HG03521 (cell line): ENCODE data around the gene ECHS1.
A peak's percentile ranks its signal among the peaks of the same experiment; 100 is the strongest.
"Not testable (repeated sequence)": the region's sequence is repeated elsewhere in the genome, so short reads cannot be mapped to it uniquely, and the experiment has no call there.

Experiments used
- ATAC-seq: cut with Tn5 transposase; IDR thresholded peaks from one replicate; pipeline ENCODE4 v1.9.1; 2021; ENCODE audit warnings: mild to moderate bottlenecking, moderate library complexity; ENCODE audit not compliant: unreplicated experiment

Gene ECHS1

DNA sequence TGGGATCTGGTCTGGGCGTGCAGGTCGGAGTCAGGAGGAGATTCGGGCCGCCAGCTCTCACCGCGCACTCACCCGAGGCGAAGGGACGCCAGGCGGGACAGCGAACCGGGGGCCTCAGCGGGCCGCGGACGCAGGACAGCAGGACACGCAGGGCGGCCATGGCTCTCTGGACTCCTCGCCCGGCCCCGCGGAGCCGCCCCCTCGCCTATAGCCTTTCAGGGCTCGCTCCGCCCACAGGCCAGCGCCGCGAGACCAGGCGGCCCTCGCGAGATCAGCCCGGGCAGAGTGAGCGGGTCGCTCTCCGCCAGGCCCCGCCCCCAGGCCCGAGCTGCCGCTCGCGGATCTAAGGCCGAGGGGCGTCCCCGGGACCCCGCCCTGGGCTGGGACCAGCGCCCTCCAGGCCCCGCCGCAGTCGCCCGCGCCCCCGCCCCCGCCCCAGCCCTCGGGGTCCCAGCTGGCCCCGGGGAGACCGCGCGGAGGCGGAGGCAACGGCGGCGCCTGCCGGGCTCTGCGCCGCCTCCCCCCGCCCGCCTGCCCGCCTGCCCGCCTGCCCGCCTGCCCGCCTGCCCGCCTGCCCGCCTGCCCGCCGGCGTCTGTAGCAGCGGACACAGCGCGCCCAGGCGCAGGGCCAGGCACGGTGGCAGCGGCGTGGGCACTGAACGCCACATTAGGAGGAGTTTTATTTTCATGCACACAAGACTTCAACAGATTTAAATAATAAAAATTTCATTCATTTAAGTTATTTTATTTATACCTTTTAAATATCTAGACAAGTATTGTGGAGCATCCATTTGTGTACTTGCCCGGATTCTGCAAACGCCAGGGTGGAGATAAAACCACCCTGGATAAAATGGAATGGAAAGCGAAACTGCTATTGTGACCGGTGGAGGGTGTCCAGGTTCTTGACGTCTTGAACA lies at the start of gene ECHS1:
Gene ECHS1, minus strand, starts transcription at position 181 of the 917 bp plus-strand sequence. Its CDS starts 21 bp downstream, at position 160.
- ATAC-seq: peak; percentile 93

DNA sequence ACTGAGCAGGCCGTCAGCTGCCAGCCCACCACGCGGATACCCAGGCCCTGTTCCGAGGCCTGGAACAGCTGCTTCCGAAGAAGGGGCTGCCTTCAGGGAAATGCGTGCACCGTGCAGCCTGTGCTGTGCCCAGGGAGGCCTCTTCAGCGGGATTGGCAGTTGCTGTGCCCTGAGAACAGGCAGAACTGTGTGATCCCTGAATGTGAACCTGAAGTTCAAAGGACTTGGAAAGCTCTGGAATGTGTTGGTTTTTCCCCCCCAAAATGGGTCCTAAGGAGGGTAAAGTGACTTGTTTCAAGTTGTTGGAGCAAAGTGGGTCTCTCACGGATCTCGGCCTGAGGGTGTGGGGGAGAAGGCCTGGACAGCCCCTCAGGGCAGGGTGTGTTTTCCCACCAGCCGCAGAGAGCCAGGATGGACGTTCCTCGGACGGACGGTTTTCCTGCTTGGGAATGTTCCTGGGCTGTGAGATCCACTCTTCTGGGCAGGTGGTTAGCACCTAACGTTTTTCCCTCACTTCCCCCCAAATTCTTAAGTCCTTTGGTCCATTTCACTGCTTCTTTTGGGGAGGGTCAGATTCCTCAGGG lies 49.2 kb upstream of the ECHS1 start:
- no peak for ATAC-seq

GRCh38 chr10:133421336-133422222 lies 48.4 kb upstream of the ECHS1 start:
- ATAC-seq: no peak

DNA sequence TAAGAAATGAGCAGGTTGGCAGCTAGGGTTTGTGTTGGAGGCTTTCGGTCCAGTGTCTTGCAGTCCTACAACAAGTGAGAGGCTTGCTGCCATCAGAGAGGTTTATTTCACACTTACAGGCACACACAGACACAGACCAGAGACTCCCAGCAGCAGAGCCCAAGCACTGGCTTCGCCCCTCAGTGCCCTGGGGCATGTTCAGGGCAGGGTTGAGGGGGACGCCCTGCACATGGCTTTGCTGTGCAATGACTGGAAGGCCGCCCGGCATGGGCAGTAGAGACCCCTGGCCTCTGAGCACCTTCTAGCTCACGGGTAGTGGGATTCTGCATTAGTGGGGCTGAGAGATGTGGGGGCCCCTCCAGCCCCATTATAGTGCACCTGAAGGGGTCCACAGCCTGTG lies 47.4 kb upstream of the ECHS1 start:
- no peak for ATAC-seq

DNA sequence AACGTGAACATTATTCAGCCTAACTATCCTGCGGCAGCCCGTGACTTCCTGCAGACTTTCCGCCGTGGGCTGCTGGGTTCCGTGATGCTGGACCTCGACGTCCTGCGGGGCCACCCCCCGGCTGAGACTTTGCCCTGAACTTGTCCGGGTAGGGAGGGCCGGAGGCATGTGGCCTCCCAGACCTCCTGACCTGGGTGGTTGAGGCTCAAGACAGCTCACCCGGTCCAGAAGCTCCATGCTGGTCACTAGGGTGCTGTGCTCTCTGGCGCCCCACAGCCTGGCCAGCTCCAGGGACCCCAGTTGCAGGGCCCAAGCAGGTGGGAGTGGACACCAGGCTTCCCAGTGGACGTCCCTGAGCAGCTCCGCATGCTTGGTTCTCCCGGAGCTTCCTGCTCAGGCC lies 46.9 kb upstream of the ECHS1 start:
- no peak for ATAC-seq

- ATAC-seq: no peak
These were observed 46.2 kb upstream of the ECHS1 start for GRCh38 chr10:133419211-133419950.

DNA sequence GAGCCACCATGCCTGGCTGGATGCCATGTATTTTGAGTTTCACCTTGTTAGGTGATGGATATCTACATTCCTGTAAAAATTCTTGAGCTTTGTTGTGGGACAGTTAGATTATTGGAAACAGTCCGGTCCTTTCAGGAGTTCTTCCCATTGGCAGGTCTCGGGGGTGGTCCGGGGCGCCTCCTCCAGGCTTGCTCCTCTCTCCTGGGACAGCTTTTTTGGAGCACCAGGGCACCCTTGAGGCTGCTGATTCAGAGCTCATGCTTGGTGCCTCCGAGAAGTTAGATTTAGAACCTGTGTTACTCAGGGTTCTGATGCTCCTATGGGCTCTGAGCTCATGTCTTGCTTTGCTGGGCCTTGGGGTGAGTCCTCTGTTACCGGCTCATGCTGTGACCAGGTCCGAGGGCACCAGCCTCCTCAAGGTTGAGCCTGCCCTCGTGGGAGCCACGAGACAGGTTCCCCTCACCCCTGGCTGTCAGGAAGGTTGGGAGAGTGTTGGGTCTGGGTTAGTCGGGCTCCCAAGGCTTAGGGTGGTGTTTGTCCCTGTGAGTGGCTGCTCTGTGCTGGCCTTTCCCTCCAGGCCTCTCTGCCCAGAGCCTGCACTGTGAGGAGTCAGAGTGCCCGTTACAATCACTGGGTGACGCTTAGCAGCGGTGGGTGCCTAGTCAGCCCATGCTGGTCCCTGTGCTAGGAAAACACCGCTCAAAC lies 45.3 kb upstream of the ECHS1 start:
- ATAC-seq: no peak

GRCh38 chr10:133415752-133416151 lies 42.6 kb upstream of the ECHS1 start:
- ATAC-seq: no peak

GRCh38 chr10:133414401-133414800 lies 41.2 kb upstream of the ECHS1 start:
- not testable (repeated sequence) for ATAC-seq

DNA sequence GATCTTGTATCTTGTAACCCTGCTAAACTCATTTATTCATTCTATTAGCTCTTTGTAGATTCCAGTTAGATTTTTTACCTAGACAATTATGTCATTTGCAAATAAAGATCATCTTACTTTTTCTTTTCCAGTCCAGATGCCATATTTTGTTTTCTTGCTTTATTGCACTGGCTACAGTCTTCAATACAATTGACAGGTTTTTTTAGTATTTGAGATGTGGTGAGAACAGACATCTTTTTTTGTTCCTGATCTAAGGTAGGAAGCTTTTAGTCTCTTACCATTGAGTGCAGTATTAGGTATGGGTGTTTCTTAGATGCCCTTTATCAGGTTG lies 39.2 kb upstream of the ECHS1 start:
- ATAC-seq: no peak

GRCh38 chr10:133411523-133412380 lies 38.6 kb upstream of the ECHS1 start:
- no peak for ATAC-seq

DNA sequence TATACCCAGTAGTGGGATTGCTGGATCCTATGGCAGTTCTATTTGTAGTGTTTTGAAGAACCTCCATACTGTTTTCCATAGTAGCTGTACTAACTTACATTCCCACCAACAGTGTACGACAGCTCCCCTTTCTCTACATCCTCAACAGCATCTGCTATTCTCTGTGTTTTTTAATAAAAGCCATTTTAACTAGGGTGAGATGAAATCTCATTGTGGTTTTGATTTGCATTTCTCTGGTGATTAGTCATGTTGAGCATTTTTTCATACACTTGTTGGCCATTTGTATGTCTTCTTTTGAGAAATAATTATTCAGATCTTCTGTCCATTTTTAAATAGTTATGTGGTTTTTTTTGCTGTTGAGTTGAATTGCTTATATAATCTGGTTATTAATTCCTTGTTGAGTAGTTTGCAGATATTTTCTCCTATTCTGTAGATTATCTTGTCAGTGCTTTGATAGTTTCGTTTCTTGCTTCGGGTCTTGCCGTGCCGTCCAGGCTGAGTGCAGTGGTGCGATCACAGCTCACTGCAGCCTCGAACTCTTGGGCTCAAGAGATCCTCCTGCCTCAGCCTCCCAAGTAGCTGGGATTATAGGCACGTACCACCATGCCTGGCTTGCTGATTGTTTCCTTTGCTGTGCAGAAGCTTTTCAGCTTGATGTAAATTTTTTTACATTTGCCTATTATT lies 32.8 kb upstream of the ECHS1 start:
- no peak for ATAC-seq

DNA sequence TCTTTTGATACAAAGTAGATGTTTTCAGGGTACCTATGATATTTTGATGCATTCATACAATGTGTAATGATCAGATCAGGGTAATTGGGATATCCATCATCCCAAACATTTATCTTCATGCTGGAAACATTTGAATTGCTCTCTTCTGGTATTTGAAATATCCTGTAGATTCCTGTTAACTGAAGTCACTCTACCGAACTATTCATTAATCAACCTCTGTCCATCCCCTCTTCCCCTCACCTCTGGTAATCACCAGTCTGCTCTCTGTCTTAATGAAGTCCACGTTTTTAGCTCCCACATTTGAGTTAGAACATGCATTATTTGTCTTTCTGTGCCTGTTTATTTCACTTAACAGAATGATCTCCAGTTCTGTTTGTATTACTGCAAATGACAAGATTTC lies 32.1 kb upstream of the ECHS1 start:
- ATAC-seq: no peak

GRCh38 chr10:133403784-133404183 lies 30.6 kb upstream of the ECHS1 start:
- ATAC-seq: no peak

- ATAC-seq: no peak
These were observed 30.2 kb upstream of the ECHS1 start for GRCh38 chr10:133403359-133403758.

DNA sequence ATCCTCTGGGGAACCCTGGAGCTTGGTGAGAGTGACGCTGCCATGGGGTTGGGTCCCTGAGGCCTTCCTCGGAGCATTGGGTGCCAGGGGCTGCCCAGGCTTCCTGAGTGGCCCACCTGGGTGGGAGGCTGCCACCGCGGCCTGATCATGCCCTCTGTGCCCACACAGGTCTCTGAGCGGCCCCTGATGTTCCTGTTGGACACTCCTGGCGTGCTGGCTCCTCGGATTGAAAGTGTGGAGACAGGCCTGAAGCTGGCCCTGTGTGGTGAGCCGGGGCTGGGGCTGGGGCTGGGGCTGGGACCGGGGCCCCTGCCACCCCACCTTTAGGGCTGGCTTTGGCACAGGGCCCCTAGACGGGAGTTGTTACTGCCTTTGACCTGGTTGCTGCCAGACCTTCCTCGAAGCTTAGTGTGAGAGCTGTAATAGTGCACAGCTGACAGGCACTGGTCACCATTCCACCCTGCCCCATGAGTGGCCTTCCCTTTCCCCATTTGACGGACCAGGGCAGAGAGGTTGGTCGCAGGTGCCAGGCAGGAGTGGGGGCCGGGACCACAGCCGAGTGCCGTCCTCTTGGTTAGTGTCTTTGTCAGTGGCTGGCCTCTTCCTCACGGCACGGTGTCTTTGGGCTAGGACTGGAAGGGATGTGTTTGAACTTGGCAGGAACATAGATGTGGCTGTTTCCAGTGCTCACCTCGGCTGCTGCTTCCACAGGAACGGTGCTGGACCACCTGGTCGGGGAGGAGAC lies 29.0 kb upstream of the ECHS1 start:
- no peak for ATAC-seq

- ATAC-seq: no peak
These were observed 28.3 kb upstream of the ECHS1 start for GRCh38 chr10:133401500-133401899.
